ENCODE measurements around the gene SERPINB10.

SERPINB10 gene

GRCh38 chr18:63869374-63869773 lies 38.4 kb upstream of the SERPINB10 start:
- DNase-seq (ENCODE audit: low read depth), result no peak
- TF ChIP-seq, protein P1, sequence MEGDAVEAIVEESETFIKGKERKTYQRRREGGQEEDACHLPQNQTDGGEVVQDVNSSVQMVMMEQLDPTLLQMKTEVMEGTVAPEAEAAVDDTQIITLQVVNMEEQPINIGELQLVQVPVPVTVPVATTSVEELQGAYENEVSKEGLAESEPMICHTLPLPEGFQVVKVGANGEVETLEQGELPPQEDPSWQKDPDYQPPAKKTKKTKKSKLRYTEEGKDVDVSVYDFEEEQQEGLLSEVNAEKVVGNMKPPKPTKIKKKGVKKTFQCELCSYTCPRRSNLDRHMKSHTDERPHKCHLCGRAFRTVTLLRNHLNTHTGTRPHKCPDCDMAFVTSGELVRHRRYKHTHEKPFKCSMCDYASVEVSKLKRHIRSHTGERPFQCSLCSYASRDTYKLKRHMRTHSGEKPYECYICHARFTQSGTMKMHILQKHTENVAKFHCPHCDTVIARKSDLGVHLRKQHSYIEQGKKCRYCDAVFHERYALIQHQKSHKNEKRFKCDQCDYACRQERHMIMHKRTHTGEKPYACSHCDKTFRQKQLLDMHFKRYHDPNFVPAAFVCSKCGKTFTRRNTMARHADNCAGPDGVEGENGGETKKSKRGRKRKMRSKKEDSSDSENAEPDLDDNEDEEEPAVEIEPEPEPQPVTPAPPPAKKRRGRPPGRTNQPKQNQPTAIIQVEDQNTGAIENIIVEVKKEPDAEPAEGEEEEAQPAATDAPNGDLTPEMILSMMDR (IDR thresholded peaks at IDR 0.05; ENCODE audit: control insufficient read depth, extremely low read depth, insufficient read depth), result no peak
- no peak overlapping the region for H3K4me3 ChIP-seq (ENCODE audit: low read depth, low read length)

- no peak for DNase-seq (ENCODE audit: low read depth)
- TF ChIP-seq, protein P1 (IDR thresholded peaks at IDR 0.05; ENCODE audit: control insufficient read depth, extremely low read depth, insufficient read depth), result no peak
- H3K4me3 ChIP-seq (ENCODE audit: low read depth, low read length), result no peak overlapping the region
Observed at GRCh38 chr18:63869851-63870250, 37.9 kb upstream of the SERPINB10 start.

GRCh38 chr18:63871836-63872235 lies 35.9 kb upstream of the SERPINB10 start:
- DNase-seq (ENCODE audit: low read depth), result no peak
- TF ChIP-seq, protein P1 (IDR thresholded peaks at IDR 0.05; ENCODE audit: control insufficient read depth, extremely low read depth, insufficient read depth), result no peak

DNA sequence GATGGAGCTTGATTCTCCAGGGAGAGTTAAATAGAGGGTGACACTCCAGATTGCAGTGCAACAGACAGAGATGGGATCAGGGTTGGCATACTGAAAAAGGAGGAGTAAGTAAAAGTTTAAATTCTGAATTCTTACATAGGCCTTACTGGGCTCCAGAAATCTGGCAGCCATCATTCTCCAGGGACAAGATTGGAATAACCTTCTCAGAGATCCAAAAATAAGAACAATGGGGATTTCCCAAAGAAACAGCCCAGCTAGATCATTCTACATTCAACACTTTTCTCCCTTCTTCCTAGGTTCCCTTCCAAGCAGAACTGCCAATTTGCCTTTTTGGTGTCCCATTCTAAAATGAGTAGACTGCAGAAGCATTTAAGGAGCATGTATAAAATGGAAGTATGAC lies 35.2 kb upstream of the SERPINB10 start:
- no peak overlapping the region for H3K4me3 ChIP-seq (ENCODE audit: low read depth, low read length)
- TF ChIP-seq, protein P1 (IDR thresholded peaks at IDR 0.05; ENCODE audit: control insufficient read depth, extremely low read depth, insufficient read depth), result no peak
- no peak for DNase-seq (ENCODE audit: low read depth)

More at GRCh38 chr18:63871836-63872235, 35.9 kb upstream of the SERPINB10 start:
- no peak overlapping the region for H3K4me3 ChIP-seq (ENCODE audit: low read depth, low read length)

DNA sequence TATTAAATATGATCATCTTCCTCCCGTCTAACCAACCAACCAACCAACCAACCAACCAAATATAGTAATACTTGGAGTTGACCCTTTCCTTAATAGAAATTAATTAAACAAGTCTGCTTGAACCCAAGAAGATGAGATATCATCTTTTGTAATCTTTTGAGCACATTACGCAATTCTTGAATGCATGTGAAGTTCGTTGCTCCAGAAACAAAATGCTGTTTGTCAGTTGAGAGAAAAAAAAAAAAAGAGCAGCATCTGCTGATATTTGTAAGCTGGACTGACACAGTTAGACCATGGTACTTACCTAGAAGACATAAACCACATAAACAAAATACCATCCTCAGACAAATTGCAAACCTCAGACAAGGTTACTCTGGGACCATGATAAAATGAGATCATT lies 29.4 kb upstream of the SERPINB10 start:
- TF ChIP-seq, protein P1 (IDR thresholded peaks at IDR 0.05; ENCODE audit: control insufficient read depth, extremely low read depth, insufficient read depth), result no peak
- DNase-seq (ENCODE audit: low read depth), result no peak

GRCh38 chr18:63878925-63879324 lies 28.8 kb upstream of the SERPINB10 start:
- TF ChIP-seq, protein P1 (IDR thresholded peaks at IDR 0.05; ENCODE audit: control insufficient read depth, extremely low read depth, insufficient read depth), result no peak
- no peak for DNase-seq (ENCODE audit: low read depth)
- no peak overlapping the region for H3K4me3 ChIP-seq (ENCODE audit: low read depth, low read length)

More for the DNA sequence above, 29.4 kb upstream of the SERPINB10 start:
- H3K4me3 ChIP-seq (ENCODE audit: low read depth, low read length), result no peak overlapping the region

DNA sequence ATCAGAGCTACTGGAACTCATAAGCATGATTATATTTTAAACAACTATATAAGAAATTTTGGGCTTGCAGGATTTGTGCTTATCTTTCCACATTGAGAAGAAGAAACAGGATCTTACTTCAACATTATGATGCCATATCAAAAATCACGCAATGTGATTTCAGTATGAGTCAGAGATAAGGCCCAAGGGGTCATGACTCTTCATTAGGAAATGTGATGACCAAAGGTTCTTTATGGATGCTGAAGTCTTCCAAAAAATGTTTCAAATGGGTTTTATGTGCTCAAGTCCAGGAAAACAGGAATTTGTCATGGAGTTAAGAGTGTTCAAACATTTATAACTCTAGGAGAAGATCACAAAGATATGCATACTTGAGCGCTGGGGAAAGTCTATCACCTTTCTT lies 28.0 kb upstream of the SERPINB10 start:
- no peak overlapping the region for H3K4me3 ChIP-seq (ENCODE audit: low read depth, low read length)
- DNase-seq (ENCODE audit: low read depth), result no peak

More for the DNA sequence above, 28.0 kb upstream of the SERPINB10 start:
- TF ChIP-seq, protein P1 (IDR thresholded peaks at IDR 0.05; ENCODE audit: control insufficient read depth, extremely low read depth, insufficient read depth), result no peak
